Thyroid gland (tissue), 4 donors: ENCODE results near the gene TPRX2. TPM values are rescaled to one million over a fixed set of nuclear protein-coding genes. Genes with fewer than 3 reads are reported as not detected.
"Not testable (repeated sequence)": the region's sequence is repeated elsewhere in the genome, so short reads cannot be mapped to it uniquely, and the experiment has no call there.

ENCODE experiments used
- DNase-seq, 2 donors: peaks; one replicate each; pipeline ENCODE4 v3.0.0-alpha.2; 2019
- H3K27ac ChIP-seq, 3 donors: fragments of 200-600 bp; sonication (generic); 1 replicate in 2 of 3; 2 replicates in 1 of 3; pipeline ENCODE4 v1.5.1; 2016 to 2019; ENCODE audit warnings: mild to moderate bottlenecking in 1 of 3, moderate library complexity in 1 of 3
- H3K27me3 ChIP-seq: fragments of 200-600 bp; sonication (generic); one replicate; pipeline ENCODE4 v1.5.1; 2019
- H3K36me3 ChIP-seq, 2 donors: fragments of 200-600 bp; sonication (generic); one replicate each; pipeline ENCODE4 v1.5.1; 2016 to 2019
- H3K4me1 ChIP-seq, 2 donors: fragments of 200-600 bp; sonication (generic); one replicate each; pipeline ENCODE4 v1.5.1; 2017 to 2019
- H3K4me3 ChIP-seq, 3 donors: fragments of 200-600 bp; sonication (generic); replicated peaks in 1 of 3; 1 replicate in 2 of 3; 2 replicates in 1 of 3; pipeline ENCODE4 v1.5.1; 2016; ENCODE audit warnings: mild to moderate bottlenecking in 1 of 3
- H3K9me3 ChIP-seq: fragments of 200-600 bp; sonication (generic); one replicate; pipeline ENCODE4 v1.5.1; 2017
- CTCF ChIP-seq, 6 experiments: fragments of 200-600 bp in 3 of 6; fragments of 450-650 bp in 3 of 6; sonication (generic) in 3 of 6; IDR thresholded peaks; one replicate each; pipeline ENCODE4 v1.5.1; 2016 to 2019; ENCODE audit warnings: antibody characterized with exemption in 6 of 6, mild to moderate bottlenecking in 2 of 6, inconsistent platforms in 1 of 6, moderate library complexity in 1 of 6
- POLR2A ChIP-seq, 2 donors: fragments of 450-650 bp; IDR thresholded peaks; one replicate each; pipeline ENCODE4 v1.6.1; 2017; ENCODE audit warnings: antibody characterized with exemption in 2 of 2, mild to moderate bottlenecking in 2 of 2, moderate library complexity in 1 of 2
- WGBS, 2 donors: methylation state at CpG; one replicate each; pipeline ENCODE4 v1.1.5; 2017; 5-methylcytosine and 5-hydroxymethylcytosine counted together
- intact Hi-C: fragments of 100-400 bp; cut with DNase I; formaldehyde crosslinking; loops from one replicate; pipeline ENCODE4 v1.15.1; 2023
- total RNA-seq, 4 donors: library from RNA; depleted of rRNA; stranded (reverse); fragments of >200 nt; gene quantifications; one replicate each; pipeline ENCODE4 v1.2.3, GENCODE V29; 2016

Gene TPRX2, protein sequence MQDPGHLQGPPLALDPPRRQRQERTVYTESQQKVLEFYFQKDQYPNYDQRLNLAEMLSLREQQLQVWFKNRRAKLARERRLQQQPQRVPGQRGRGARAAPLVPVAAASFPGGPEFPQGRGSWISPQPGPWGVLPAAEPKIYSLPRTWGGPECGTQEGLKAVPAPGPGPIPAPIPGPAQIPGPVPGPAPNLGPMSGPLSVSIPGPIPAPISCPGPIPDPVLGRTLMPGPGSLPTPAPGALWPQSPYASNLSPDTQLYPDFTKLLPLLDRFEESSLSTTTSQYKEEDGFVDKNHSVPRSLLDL
- total RNA-seq: not detected

- DNase-seq, H3K4me3 ChIP-seq, H3K27ac ChIP-seq, H3K36me3 ChIP-seq, intact Hi-C loops, H3K27me3 ChIP-seq, H3K9me3 ChIP-seq, H3K4me1 ChIP-seq: not testable (repeated sequence)
- WGBS, 2 donors: 88 to 93% methylated on average over 7 to 9 of the region's 9 CpGs
Measured at GRCh38 chr19:47858646-47859285, at the start of gene TPRX2. TPRX2 (plus strand) TSS chr19:47859235; CDS start chr19:47859247, 12 bp downstream.

- Histone ChIP-seq H3K4me1 (no peaks in the 10 kb centered on the region), H3K27me3 (no peaks in the 10 kb centered on the region), H3K4me3 (no peak overlapping the region), H3K27ac (no peak overlapping the region), H3K36me3 (no peaks in the 10 kb centered on the region), H3K9me3 (no peaks in the 10 kb centered on the region)
- TF ChIP-seq CTCF (IDR thresholded peaks at IDR 0.05) (peak in 3 of 6 experiments; percentile 21 to 55 (median 26)), POLR2A (IDR thresholded peaks at IDR 0.05) (no peak)
- DNase-seq: peak; percentile 53 to 59
- intact Hi-C loops: no loop called here
- WGBS, 2 donors: 38 to 43% methylated on average over 15 to 17 of the region's 17 CpGs
Measured at GRCh38 chr19:47813304-47813994, 45.6 kb upstream of the TPRX2 start.

DNA sequence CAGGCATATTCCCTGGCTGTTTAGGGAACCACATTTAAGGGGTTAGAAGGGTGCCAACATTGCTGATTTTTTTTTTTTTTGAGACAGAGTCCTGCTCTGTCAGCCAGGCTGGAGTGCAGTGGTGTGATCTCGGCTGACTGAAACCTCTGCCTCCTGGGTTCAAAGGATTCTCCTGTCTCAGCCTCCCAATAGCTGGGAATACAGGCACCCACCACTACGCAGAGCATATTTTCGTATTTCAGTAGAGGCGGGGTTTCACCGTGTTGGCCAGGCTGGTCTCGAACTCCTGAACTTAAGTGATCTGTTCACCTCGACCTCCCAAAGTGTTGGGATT lies 45.1 kb upstream of the TPRX2 start:
- intact Hi-C loops: no loop called here
- Histone ChIP-seq H3K4me1 (no peaks in the 10 kb centered on the region), H3K4me3 (no peak overlapping the region), H3K27ac (no peak overlapping the region), H3K36me3 (no peaks in the 10 kb centered on the region), H3K27me3 (no peaks in the 10 kb centered on the region), H3K9me3 (no peaks in the 10 kb centered on the region)
- 53 to 60% methylated on average over 7 of the region's 7 CpGs for WGBS, 2 donors
- TF ChIP-seq CTCF (IDR thresholded peaks at IDR 0.05): no peak
- TF ChIP-seq POLR2A (IDR thresholded peaks at IDR 0.05): no peak
- DNase-seq: no peak

GRCh38 chr19:47816270-47816669 lies 42.8 kb upstream of the TPRX2 start:
- H3K4me1 ChIP-seq, DNase-seq, H3K27me3 ChIP-seq, H3K36me3 ChIP-seq, H3K4me3 ChIP-seq, H3K27ac ChIP-seq, intact Hi-C loops, H3K9me3 ChIP-seq: not testable (repeated sequence)
- 96 to 97% methylated on average over 8 of the region's 8 CpGs for WGBS, 2 donors

GRCh38 chr19:47818221-47818620 lies 40.8 kb upstream of the TPRX2 start:
- H3K4me3 ChIP-seq, H3K9me3 ChIP-seq, H3K4me1 ChIP-seq, intact Hi-C loops, H3K27me3 ChIP-seq, H3K36me3 ChIP-seq, DNase-seq, H3K27ac ChIP-seq: not testable (repeated sequence)
- WGBS, 2 donors: 90% methylated on average over 1 of the region's 1 CpG

DNA sequence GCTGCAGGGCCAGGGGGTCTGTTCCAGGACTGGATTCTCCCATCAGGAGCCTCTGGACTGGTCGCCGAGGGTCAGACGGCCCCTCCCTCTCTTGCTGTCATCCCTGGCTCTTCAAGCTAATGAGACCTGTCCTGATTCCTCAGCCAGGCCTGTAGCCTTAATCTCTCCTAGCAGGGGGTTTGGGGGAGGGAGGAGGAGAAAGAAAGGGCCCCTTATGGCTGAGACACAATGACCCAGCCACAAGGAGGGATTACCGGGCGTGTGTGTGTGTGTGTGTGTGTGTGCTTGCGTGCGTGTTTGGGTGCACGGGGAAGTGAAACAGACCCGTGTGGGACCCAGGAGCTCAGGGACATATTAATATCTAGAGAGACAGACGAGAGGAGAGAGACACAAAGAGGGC lies 39.2 kb upstream of the TPRX2 start:
- 15% methylated on average over 10 of the region's 10 CpGs for WGBS, 2 donors
- H3K27me3 ChIP-seq: no peaks in the 10 kb centered on the region
- DNase-seq: no peak
- intact Hi-C loops: no loop called here
- no peaks in the 10 kb centered on the region for H3K36me3 ChIP-seq
- no peaks in the 10 kb centered on the region for H3K9me3 ChIP-seq
- H3K27ac ChIP-seq: no peak overlapping the region
- no peaks in the 10 kb centered on the region for H3K4me1 ChIP-seq
- no peak for TF ChIP-seq CTCF (IDR thresholded peaks at IDR 0.05)
- TF ChIP-seq POLR2A (IDR thresholded peaks at IDR 0.05): no peak
- no peak overlapping the region for H3K4me3 ChIP-seq
